ENCODE results near the gene APOBEC3F. TPM values are rescaled to one million over a fixed set of nuclear protein-coding genes. Genes with fewer than 3 reads are reported as not detected.

The APOBEC3F gene
- total RNA-seq, 4 donors from 2014 or later = 2.5 to 6.0 (median 5.0) TPM

DNA sequence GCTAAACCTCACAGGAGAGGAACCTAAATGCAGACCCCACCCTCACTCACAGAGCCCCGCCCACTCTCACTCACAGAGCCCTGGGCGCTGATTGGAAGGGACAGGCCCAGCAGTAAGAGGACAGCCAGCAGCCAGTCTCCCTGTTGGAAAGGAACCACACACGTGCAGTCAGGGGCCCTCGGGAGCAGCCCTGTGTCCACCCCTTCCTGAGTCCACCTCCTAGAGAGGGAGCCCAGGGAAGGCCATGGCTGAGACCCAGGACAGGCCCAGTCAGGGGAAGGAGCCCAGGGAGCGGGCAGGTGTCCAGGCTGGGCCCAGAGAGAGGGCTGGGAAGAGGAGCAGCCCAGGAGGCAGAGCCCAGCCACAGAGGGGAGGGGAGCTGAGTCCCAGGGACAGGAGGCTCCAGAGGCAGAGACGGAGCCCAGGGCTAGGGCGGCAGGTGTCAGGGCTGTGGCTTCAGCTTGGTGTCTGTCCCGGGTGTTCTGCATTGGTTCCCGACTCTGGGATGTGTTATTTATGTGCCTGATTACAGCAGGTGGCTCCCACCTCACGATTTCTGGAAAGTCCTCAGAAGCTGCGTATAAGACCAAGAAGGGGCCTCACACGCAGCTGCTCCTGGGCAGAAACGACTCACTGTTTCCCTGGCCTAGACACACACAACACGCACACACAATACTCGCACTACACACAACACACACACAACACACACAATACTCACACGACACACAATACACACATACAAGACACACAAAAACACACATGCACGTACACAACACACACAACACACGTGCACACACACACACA is 47.4 kb downstream of the APOBEC3F start:
- no peak overlapping the region for H3K27ac ChIP-seq
- no peaks in the 10 kb centered on the region for H3K9me3 ChIP-seq
- WGBS, 2 donors = 45 to 46% methylated on average over 17 to 18 of the region's 18 CpGs
- intact Hi-C loops (cut with DNase I) = no loop called here
- no peaks in the 10 kb centered on the region for H3K36me3 ChIP-seq
- TF ChIP-seq, protein P1, sequence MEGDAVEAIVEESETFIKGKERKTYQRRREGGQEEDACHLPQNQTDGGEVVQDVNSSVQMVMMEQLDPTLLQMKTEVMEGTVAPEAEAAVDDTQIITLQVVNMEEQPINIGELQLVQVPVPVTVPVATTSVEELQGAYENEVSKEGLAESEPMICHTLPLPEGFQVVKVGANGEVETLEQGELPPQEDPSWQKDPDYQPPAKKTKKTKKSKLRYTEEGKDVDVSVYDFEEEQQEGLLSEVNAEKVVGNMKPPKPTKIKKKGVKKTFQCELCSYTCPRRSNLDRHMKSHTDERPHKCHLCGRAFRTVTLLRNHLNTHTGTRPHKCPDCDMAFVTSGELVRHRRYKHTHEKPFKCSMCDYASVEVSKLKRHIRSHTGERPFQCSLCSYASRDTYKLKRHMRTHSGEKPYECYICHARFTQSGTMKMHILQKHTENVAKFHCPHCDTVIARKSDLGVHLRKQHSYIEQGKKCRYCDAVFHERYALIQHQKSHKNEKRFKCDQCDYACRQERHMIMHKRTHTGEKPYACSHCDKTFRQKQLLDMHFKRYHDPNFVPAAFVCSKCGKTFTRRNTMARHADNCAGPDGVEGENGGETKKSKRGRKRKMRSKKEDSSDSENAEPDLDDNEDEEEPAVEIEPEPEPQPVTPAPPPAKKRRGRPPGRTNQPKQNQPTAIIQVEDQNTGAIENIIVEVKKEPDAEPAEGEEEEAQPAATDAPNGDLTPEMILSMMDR (IDR thresholded peaks at IDR 0.05) = no peak
- TF ChIP-seq POLR2A (IDR thresholded peaks at IDR 0.05) = no peak
- peaks cover 0 to 4% of the 10 kb centered on the region in 2 donors for H3K4me1 ChIP-seq
- H3K4me3 ChIP-seq (replicated peaks in 1 of 3) = no peak overlapping the region
- peak; percentile 75 to 77 for DNase-seq
- H3K27me3 ChIP-seq = no peaks in the 10 kb centered on the region

DNA sequence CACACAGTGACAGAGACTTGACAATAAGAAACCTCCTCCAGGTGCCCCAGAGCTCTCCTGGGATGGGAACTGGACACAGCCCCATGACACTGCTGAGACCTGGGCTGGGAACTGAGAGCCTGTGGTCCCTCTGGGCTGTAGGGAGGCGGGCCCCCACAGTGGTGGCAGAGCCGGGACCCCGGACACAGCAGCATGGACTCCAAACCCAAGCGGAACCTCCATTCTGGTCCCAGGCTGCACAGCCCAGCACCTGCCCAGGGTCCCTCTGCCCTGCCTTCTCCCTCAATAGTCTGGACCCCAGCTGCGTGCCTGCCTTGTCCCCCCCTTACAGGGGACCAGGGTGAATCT is 48.0 kb downstream of the APOBEC3F start:
- no peak for TF ChIP-seq POLR2A (IDR thresholded peaks at IDR 0.05)
- TF ChIP-seq, protein P1 (IDR thresholded peaks at IDR 0.05) = no peak
- Histone ChIP-seq H3K9me3 (no peaks in the 10 kb centered on the region), H3K4me1 (peaks cover 0 to 4% of the 10 kb centered on the region in 2 donors), H3K4me3 (replicated peaks in 1 of 3) (no peak overlapping the region), H3K27ac (no peak overlapping the region), H3K27me3 (no peaks in the 10 kb centered on the region), H3K36me3 (no peaks in the 10 kb centered on the region)
- 86% methylated on average over 2 to 5 of the region's 5 CpGs for WGBS, 2 donors
- intact Hi-C loops (cut with DNase I) = no loop called here
- DNase-seq = no peak

DNA sequence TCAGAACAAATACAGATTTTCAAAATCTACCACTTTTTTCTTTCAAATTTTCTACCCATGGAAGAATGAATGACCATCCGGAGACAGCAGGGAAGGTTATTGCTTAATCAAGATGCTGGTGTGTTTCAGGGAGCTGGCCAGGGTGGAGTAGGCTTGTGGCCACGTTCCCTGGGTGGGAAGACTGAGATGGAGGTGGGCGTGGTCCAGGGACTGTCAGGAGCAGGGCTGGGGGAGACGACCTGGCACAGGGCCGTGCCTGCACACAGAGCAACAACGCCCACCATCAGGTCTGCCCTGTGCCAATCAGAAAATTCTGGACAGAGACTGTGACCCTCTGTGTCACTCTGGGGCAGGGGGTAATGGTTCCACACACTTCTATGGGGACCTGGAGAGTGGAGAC is 49.3 kb downstream of the APOBEC3F start:
- Histone ChIP-seq H3K36me3 (no peaks in the 10 kb centered on the region), H3K27me3 (no peaks in the 10 kb centered on the region), H3K27ac (no peak overlapping the region), H3K4me1 (peaks cover 0 to 4% of the 10 kb centered on the region in 2 donors), H3K4me3 (replicated peaks in 1 of 3) (no peak overlapping the region), H3K9me3 (no peaks in the 10 kb centered on the region)
- TF ChIP-seq, protein P1 (IDR thresholded peaks at IDR 0.05) = no peak
- no peak for TF ChIP-seq POLR2A (IDR thresholded peaks at IDR 0.05)
- 81 to 91% methylated on average over 6 of the region's 6 CpGs for WGBS, 2 donors
- no peak for DNase-seq
- intact Hi-C loops (cut with DNase I) = no loop called here

DNA sequence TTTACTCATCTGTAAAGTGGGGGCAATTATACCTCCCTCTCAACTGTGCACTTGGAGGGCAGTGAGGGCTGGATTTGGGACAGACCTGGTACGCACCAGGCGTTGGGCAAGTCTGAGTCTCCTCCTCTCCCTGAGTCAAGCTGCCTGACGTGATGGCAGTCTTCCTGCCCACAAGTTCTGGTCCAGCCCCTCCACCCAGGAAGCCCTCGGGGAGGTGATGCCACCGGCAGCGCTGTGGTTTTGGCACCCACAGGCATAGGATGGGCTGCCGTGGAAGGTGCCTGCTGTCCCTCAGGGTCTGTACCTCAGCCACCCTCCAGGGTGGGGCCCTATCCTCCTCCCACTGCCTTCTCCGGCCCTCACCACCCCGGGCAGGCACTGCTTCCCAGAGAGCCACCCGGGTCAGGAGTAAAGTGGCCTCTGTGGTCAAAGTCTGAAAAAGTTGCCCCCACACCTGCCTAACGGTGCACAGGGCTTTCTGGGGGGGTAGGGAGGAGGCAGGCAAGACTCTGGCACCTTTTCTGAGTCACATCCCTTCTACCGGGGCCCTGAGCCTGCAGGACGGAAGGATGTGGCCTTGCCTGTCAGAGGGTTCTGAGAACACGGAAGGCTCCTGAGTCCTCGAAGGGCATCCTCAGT is 49.9 kb downstream of the APOBEC3F start:
- no peak for TF ChIP-seq POLR2A (IDR thresholded peaks at IDR 0.05)
- TF ChIP-seq, protein P1 (IDR thresholded peaks at IDR 0.05) = no peak
- no peaks in the 10 kb centered on the region for H3K27me3 ChIP-seq
- H3K36me3 ChIP-seq = no peaks in the 10 kb centered on the region
- H3K9me3 ChIP-seq = no peaks in the 10 kb centered on the region
- intact Hi-C loops (cut with DNase I) = no loop called here
- peaks cover 0 to 4% of the 10 kb centered on the region in 2 donors for H3K4me1 ChIP-seq
- no peak overlapping the region for H3K27ac ChIP-seq
- no peak overlapping the region for H3K4me3 ChIP-seq (replicated peaks in 1 of 3)
- WGBS, 2 donors = 82% methylated on average over 9 to 11 of the region's 15 CpGs
- DNase-seq = peak in 1 of 2 donors; percentile 15

All from thyroid gland (tissue), 4 donors.